NCI-H2081 (cell line): ENCODE measurements around the gene SRGAP1.

Source experiments
- DNase-seq, 2 experiments: peaks; one replicate each; lab custom pipeline; 2025; lab: John Stamatoyannopoulos, UW

Gene SRGAP1

GRCh38 chr12:63844391-63845341, at the start of gene SRGAP1:
Gene SRGAP1, plus strand, starts transcription at chr12:63844700. Its CDS starts 117 bp downstream, at chr12:63844817.
- DNase-seq = peak; percentile 34 to 59

DNA sequence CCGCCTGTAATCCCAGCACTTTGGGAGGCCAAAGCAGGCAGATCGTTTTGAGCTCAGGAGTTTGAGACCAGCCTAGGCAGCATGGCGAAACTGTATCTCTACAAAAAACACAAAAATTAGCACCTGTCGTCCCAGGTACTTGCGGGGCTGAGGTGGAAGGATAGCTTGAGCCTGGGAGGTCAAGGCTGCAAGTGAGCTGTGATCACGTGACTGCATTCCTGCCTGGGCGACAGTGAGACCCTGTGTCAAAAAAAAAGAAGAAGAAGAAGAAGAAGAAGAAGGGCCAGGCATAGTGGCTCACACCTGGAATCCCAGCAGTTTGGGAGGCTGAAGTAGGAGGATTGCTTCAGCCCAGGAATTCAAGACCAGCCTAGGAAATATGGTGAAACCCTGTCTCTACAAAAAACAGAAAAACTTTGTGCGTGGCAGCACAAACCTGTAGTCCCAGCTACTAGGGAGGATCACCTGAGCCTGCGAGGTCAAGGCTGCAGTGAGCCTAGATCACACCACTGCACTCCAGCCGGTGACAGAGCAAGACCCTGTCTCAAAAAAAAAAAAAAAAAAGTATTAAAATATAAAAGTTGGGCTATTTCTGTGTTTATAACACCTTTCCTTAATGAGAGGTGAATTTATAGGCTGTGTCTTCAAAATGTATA, 49.3 kb upstream of the SRGAP1 start:
- DNase-seq = no peak

DNA sequence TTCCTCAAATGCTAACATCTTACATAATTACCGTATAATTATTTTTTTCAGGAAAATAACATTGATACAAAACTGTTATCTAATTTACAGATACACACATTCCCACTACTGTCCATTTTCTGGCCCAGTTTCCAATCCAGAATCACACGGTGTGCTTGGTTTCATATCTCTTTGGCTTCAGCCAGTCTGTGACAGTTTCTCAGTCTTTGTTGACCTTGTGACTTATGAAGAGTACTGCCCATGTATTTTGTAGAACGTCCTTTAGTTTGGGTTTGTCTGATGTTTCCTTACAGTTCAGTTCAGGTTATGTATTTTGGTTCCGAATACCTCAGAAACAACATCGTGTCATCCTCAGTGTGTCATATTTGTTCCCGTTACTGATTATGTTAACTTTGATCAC, 48.6 kb upstream of the SRGAP1 start:
- no peak for DNase-seq

GRCh38 chr12:63802012-63802608, 42.4 kb upstream of the SRGAP1 start:
- peak; percentile 47 to 71 for DNase-seq

GRCh38 chr12:63804746-63805145, 39.8 kb upstream of the SRGAP1 start:
- DNase-seq = no peak

GRCh38 chr12:63805704-63806672, 38.5 kb upstream of the SRGAP1 start:
- peak; percentile 76 to 96 for DNase-seq

DNA sequence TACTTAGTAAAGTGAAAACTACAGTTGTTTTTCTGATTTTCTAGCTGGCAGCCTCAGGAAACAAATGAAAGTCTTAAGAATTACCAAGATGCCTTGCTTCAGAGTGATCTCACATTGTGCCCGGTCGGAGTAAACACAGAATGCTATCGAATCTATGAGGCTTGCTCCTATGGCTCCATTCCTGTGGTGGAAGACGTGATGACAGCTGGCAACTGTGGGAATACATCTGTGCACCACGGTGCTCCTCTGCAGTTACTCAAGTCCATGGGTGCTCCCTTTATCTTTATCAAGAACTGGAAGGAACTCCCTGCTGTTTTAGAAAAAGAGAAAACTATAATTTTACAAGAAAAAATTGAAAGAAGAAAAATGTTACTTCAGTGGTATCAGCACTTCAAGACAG, 35.9 kb upstream of the SRGAP1 start:
- no peak for DNase-seq

- DNase-seq = no peak
Observed at GRCh38 chr12:63809566-63809965, 34.9 kb upstream of the SRGAP1 start.

DNA sequence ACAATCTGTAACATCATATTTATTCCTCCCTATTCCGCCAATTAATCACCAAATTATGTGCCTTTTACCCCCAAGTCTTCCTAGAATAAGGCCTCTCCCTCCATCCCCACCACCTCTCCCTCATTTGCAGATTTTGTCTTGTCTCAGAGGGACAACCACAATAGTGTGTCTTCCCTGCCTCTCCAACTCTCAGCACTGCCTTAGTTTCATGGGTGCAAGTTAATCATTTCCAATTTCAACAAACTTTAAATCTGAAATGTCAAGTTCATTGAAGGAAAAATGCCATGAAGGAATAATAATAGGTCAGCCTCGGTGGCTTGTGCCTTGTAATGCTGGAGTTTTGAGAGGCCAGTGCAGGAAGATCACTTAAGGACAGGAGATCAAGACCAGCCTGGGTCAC, 33.2 kb upstream of the SRGAP1 start:
- DNase-seq = no peak

DNA sequence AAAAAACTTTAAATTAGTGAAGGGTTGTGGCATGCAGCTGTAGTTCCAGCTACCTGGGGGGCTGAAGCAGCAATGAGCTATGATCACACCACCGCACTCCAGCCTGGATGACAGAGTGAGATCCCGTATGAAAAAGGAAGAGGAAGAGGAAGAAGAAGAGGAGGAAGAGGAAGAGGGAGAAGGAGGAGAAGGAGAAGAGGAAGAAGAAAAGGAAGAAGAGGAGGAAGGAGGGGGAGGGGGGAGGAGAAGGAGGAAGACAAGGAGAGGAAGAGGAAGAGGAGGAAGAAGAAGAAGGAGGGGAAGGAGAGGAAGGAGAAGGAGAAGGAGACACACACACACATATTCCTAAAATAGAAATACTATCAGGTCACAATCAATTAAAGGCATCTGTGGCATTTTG, 32.7 kb upstream of the SRGAP1 start:
- no peak for DNase-seq

DNA sequence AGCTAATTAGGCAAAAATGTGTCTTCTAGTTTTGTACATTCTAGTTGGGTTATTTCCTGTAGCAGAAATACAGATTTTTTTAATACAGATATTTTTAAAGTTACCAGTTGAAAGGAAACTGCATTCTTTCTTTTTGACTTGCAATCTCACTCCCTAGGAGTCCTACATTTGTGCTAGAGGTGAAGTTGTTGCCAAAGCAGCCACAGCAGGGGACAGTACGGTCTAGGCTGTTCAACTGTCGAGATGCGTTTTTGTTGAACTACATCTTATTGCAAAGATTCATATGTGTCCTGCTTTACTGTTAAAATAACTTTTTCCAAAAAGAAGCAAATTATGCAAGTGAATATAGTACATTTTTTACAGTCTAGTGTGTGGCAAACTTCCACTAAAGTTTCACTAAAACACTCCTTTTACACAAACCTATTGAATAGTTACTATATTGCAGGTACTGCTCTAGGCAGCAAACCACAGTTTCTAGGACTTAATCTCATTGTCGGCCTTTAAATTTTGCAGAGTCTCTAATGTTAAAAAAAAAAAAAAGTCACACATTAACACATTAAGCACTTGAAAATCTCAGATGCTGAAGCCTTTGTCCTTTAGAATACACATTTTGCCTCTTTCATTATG, 30.2 kb upstream of the SRGAP1 start:
- peak; percentile 17 to 56 for DNase-seq

DNA sequence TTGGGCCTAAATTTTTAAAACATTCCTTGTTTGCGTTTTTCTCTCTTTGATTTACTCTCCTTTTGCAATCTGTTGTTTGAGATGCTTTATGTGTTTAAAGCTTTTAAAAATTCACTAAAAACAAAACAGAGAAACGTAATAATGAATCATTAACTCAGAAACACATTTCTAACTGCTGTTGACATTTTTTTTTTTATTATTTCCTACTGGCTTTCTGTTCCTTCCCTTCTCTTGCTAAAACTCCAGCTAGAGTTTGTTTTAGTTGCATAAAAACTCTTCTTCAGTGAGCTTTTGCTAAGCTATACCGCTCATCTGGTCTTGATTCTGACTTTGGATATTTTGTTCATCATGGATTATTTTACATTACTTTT, 29.0 kb upstream of the SRGAP1 start:
- no peak for DNase-seq

DNA sequence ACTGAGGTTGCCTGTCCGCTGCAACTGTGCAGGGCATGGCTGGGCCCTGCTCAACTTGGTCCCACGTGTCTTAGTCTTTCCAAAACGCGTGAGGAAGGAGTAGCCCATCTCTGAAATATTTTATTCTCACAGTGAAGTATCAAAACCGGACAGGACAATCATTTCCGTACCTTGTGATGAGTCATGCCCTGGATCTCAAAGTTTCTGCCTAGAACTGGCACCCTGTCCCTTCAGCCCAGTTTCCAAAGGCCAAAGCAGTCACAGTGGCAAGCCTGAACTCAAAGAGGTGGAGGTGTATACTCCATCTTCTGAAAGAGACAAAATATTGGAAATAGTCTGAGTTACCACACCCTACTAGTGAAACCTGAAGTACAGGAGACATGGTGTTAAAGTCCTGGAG, 28.5 kb upstream of the SRGAP1 start:
- DNase-seq = no peak

DNA sequence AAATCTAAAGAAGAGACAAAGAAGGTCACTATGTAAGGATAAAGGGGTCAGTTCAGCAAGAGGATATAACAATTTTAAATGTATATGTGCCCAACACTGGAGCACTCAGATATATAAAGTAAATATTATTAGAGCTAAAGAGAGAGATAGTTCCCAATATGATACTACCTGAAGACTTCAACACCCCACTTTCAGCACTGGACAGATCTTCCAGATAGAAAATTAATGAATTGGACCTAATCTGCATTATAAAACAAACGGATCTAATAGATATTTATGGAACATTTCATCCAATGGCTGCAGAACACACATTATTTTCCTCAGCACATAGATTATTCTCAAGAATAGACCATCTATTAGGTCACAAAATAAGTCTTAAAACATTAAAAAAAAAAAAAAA, 24.1 kb upstream of the SRGAP1 start:
- DNase-seq = no peak

DNA sequence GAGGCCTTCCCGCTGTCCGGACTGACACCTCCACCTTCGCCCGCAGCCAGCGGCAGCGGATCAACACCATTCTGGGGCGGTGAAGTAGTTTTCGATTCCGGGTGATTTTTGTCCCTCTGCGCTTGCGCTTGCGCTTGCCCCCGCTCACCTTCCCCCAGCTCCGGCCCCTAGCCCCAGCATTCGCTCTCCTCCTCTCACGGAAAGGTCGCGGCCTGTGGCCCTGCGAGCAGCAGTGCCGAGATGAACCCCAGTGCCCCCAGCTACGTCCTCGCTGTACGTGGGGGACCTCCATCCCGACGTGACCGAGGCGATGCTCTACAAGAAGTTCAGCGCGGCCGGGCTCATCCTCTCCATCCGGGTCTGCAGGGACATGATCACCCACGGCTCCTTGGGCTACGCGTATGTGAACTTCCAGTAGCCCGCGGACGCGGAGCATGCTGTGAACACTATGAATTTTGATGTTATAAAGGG, 22.7 kb upstream of the SRGAP1 start:
- DNase-seq = no peak

GRCh38 chr12:63822352-63822751, 22.1 kb upstream of the SRGAP1 start:
- DNase-seq = no peak

- DNase-seq = no peak
Observed at GRCh38 chr12:63823040-63823439, 21.5 kb upstream of the SRGAP1 start.

DNA sequence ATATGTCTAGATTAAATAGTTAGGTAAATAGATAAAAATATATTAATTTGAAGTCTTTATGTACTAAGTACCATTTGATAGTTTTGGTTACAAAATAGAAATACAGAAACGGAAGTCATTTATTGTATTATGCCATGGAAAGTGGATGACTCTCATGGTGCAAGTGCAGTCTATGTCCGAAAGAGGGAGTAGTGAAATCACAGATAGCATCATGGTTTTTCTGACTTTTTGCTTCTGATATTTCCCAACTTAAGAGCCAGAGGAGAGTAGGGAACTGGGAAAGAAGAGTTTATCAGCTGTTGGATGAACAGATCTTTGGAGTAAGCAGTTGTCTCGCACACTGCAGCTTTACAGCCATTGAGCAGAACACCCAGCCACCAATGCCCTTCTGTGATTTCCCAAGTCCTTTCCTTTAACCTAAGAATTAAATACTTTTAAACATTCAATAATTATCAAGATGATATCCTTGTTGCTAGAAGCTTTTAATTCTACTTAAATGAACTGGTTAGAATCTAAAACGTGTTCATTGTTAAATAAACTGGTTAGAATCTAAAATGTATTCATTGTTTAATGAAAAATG, 18.4 kb upstream of the SRGAP1 start:
- peak; percentile 54 to 75 for DNase-seq

DNA sequence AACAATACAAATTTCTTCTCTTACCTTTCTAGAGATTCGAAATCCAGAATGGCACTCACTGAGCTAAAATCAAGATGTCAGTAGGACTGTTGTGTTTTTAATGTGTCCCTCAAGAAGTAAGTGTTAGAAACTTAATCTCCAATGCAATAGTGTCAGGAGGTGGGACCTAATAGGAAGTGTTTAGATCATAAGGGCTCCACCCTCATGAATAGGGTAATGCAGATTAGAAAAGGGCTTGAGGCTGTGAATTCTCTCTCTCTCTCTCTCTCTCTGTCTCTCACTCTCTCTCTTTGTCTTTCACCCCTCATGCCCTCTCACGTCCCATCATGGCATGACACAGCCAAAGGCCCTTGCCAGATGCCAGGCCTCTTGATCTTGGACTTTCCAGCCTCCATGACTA, 15.6 kb upstream of the SRGAP1 start:
- DNase-seq = no peak

GRCh38 chr12:63836046-63836445, 8.5 kb upstream of the SRGAP1 start:
- no peak for DNase-seq

DNA sequence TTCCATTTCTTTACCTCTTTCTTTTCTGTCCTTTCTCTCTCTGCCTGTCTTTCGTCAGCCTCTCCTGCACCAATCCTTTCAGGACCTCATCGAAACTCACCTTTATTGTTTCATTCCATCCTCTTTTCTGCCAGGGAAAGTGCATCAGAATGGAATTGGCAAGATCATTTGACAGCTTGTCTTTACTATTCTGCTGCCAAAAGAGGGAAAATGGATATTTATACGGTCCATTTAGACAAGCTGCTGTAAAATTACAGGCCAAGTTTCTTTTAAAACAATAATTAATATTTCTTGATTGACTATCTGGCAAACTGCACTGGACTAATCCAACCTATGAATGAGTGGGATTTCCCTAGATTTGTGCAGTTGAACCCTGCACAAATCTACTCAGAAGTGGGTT, 7.6 kb upstream of the SRGAP1 start:
- no peak for DNase-seq
